Kidney glomerular epithelial cell (primary cell): ENCODE results near the gene A3GALT2.
A peak's percentile ranks its signal among the peaks of the same experiment; 100 is the strongest.

ENCODE experiments used
- DNase-seq: peaks from one replicate; lab custom pipeline; 2025; lab: John Stamatoyannopoulos, UW

A3GALT2 gene

GRCh38 chr1:33332357-33332789 lies 11.5 kb upstream of the A3GALT2 start:
- no peak for DNase-seq

- no peak for DNase-seq
Measured at GRCh38 chr1:33331444-33332356, 10.8 kb upstream of the A3GALT2 start.

GRCh38 chr1:33330906-33331305 lies 10.0 kb upstream of the A3GALT2 start:
- no peak for DNase-seq

DNA sequence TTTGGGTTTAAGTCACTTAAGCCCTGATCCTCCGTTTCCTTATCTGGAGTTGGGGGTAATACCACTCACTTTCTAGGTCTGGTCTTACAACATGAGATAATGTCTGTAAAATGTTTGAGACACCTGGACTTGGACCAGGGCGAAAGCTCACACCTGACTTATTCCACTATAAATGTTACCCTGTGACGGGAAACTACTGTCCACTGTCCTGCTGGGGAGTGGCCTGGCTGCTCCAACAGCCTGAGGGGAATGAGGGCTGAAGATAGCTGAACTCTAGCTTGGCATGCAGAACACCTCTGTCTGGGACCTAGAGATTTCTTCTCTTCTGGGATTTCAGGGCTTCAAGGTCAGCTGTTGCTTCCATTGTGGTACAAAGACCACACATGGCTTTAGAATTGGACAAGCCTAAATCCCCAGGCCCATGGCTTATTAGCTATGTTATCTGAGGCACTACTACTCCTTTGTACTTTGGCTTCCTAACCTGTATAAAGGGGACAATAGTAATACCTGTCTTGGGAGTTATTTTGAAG lies 9.5 kb upstream of the A3GALT2 start:
- DNase-seq: no peak

- no peak for DNase-seq
Measured at GRCh38 chr1:33329600-33330305, 8.9 kb upstream of the A3GALT2 start.

DNA sequence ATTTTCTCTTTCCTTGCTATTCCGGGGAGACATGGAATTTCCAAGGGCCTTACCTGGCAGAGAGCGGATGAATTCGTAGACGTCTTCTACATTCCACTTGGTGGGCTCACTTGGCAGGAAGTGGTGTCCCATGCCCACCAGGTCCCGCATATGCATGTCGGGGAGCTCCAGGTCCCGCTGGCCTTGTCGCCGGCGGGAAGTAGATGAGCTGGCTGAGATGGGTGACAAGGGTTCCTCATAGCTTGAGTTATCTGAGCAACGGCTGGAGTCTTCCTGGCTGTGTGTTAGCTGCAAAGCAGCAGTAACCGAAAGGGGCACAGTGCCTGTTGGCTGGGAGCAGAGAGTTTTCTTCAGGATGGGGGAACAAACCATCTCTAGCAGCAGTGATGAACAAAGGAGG lies 7.9 kb upstream of the A3GALT2 start:
- no peak for DNase-seq

DNA sequence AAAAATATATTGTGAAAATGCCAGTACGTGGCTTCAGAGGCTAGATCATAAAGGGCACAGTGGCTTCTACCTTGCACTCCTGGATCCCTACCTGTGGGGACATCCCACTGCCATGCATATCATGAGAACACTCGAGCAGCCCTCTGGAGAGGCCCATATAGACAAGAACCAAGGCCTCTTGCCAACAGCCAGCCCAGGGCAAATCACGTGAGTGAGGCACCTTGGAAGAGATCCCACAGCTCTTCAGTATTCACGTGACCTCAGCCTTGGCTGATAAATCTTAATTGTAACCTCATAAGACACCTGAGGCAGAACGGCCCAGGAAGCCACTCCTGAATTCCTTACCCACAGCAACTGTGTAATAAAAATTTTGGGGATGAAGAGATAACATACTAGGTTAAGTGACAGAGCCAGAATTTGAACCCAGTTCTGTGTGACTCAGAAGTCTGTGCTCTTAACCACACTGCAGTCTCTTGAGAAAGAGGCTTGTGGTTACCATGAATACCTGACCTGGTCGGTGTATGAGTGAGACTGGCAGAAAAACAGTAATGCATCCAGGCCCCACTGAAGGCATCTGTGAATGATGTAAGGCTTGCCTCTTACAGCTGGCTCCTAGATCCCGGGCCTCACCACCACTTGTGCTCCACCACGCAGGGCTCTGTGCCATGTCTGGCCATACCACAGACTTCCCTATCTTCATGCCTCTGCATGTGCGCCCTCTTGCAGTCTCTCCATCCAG lies 6.9 kb upstream of the A3GALT2 start:
- DNase-seq: peak; percentile 47

GRCh38 chr1:33326785-33327184 lies 5.9 kb upstream of the A3GALT2 start:
- no peak for DNase-seq

- DNase-seq: no peak
Measured at GRCh38 chr1:33324677-33325575, 4.0 kb upstream of the A3GALT2 start.

DNA sequence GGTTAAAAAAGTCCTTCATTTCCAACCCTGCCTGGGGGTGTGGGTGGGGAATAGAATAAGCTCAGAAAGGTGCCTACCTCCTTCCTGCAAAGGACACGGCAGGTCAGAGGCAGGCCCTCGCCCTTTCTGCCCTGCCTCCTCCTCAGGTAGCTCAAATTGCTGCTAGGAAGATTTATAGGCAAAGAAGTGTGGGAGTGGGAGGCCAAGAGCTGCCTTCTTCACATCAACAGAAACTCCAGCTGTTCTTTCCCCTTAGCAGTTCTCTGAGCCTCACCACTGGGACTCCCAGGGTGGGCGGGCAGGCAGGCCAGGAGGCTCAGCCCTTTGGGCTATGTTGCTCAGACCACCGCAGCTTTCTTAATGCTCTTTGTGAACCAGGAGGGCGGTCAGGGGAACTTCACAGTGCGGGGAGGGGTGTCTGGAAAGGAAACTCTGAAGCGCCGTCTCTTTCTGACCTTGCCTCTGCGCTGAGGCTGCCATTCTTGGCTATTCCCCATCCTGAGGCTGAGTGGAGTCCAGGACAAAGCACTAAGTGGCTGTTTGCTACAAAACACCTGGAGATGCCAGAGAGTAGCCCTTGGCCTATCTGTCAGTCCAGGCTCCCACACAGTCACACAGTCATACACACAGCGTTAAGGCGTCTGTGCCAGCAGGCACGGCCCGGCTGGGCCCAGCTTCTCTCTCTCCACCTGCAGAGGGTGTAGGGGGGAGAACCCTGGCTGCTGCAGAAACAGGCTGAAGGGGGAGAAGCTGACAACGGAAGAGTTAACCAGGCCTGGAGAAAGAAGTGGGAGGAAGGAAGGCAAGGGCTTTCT lies 3.0 kb upstream of the A3GALT2 start:
- no peak for DNase-seq

- no peak for DNase-seq
Measured at GRCh38 chr1:33322870-33323585, 2.1 kb upstream of the A3GALT2 start.

- no peak for DNase-seq
Measured at GRCh38 chr1:33322109-33322508, 1.2 kb upstream of the A3GALT2 start.

DNA sequence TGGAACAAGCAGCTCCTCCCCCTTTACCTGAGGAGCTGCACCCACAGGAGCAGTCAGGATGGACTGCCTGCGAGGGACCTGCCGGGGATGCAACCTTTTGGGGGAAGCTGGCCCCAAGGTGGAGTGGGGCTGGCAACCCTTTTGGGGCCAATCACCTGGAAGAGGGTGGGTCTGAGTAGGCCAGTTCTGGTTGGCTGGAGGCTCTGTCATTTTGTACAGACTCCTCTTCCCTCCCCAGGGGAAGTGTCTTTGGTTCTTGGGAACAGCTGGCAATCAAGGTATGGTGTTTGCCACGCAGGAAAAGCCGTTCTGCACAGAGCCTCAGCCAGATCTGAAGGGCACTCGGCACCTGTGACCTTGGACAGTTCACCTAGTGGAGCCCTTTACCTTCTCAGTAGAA lies 280 bp upstream of the A3GALT2 start:
- DNase-seq: no peak

- no peak for DNase-seq
Measured at GRCh38 chr1:33319949-33320618, 814 bp downstream of the A3GALT2 start.

DNA sequence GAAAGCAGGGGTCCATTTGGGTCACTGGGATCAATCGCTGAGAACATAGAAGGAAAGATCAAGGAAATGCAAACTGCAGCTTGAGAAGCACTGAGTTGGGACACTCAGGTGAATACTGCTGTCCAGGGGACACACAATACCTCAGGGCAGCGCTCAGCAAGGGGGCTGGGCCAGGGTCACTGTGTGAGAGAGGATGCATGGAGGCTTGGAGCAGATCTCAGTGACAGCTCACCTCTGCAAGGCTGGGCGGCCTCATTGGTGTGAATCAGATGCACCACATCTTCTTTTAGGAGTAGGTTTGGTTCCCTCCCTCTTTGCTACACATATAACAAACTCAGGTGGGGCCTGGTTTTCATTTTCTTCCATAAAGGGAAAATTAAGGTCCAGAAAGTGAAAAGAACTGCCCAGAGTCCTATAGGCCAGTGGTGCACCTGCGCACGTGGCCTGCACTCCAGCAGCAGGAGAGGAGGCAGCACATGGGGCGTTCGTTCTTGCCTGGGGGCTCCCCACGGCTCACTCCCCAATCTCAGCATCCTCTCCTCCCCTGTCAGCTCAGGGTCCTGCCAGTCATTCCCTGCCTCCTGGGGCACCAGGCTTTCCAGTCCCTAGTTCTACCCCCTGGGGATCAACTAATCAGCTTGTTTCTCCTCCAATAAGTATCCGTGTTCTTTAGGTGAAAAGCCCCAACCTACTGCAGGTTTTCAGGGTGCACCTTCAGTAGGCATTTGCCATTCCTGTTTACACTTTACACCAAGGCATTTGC lies 1.5 kb downstream of the A3GALT2 start:
- DNase-seq: no peak

- DNase-seq: no peak
Measured at GRCh38 chr1:33317946-33318345, 3.0 kb downstream of the A3GALT2 start.

GRCh38 chr1:33317354-33317753 lies 3.5 kb downstream of the A3GALT2 start:
- DNase-seq: no peak

DNA sequence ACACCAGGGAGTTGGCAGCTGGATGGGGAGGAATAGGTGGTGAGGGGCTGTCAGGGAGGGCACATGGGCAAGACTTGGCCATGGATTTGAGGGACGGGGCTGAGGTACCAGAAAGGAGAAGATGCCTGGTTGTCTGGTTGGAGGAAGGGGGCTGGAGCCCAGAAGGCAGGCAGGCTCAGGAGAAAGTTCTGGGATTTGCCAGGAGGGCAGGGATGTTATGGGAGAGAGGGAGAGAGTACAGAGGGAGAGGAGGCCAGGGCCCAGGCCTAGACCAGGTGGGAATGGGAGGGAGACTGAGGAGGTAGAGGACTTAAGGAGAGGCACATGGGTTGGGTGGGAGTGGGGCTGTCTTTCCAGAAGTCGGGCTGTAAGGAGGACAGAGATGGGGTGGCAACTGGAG lies 4.3 kb downstream of the A3GALT2 start:
- no peak for DNase-seq
